Measurements from ENCODE around the gene ABTB2.

- TF ChIP-seq ZBTB43 (CRISPR knock-in tag; IDR thresholded peaks at IDR 0.05) (no peak), NRF1 (conservative IDR thresholded peaks at IDR 0.05 in 1 of 2, IDR thresholded peaks at IDR 0.05 in 1 of 2) (no peak), CTCF (IDR thresholded peaks at IDR 0.05 in 2 of 3, conservative IDR thresholded peaks at IDR 0.05 in 1 of 3; ENCODE audit: insufficient read depth in 2 of 3, low read depth in 1 of 3, low read length in 3 of 3) (no peak), MXI1 (IDR thresholded peaks at IDR 0.05; ENCODE audit: low read depth, low read length) (no peak), HMGXB4 (CRISPR knock-in tag; IDR thresholded peaks at IDR 0.05) (no peak), ZNF830 (CRISPR knock-in tag; IDR thresholded peaks at IDR 0.05) (no peak), RAD51 (IDR thresholded peaks at IDR 0.05; ENCODE audit: borderline replicate concordance, low read depth) (no peak), TARDBP (IDR thresholded peaks at IDR 0.05) (no peak), TAF9B (IDR thresholded peaks at IDR 0.05; ENCODE audit: partially characterized antibody) (no peak)
Observed at GRCh38 chr11:34155057-34155756, 202.6 kb downstream of the ABTB2 start.

Data from K562 (cell line).